HG03460 (cell line): ENCODE data around the gene GRPEL2.
A peak's percentile ranks its signal among the peaks of the same experiment; 100 is the strongest.

Experiments
- ATAC-seq: cut with Tn5 transposase; IDR thresholded peaks from one replicate; pipeline ENCODE4 v1.9.1; 2021; ENCODE audit not compliant: unreplicated experiment

Gene GRPEL2

GRCh38 chr5:149345147-149345891, at the start of gene GRPEL2:
TSS of gene GRPEL2 (plus strand) at chr5:149345499. CDS start at chr5:149345540, 41 bp downstream.
- ATAC-seq, result peak; percentile 96

- ATAC-seq, result no peak
Observed at GRCh38 chr5:149297340-149298025, 47.8 kb upstream of the GRPEL2 start.

- no peak for ATAC-seq
Observed at GRCh38 chr5:149298163-149298562, 47.1 kb upstream of the GRPEL2 start.

- no peak for ATAC-seq
Observed at GRCh38 chr5:149298842-149299404, 46.4 kb upstream of the GRPEL2 start.

GRCh38 chr5:149299451-149300054, 45.7 kb upstream of the GRPEL2 start:
- no peak for ATAC-seq

GRCh38 chr5:149300441-149300840, 44.9 kb upstream of the GRPEL2 start:
- no peak for ATAC-seq

GRCh38 chr5:149301049-149301743, 44.1 kb upstream of the GRPEL2 start:
- no peak for ATAC-seq

- ATAC-seq, result no peak
Observed at GRCh38 chr5:149301744-149302380, 43.4 kb upstream of the GRPEL2 start.

- no peak for ATAC-seq
Observed at GRCh38 chr5:149302641-149303040, 42.7 kb upstream of the GRPEL2 start.

- ATAC-seq, result no peak
Observed at GRCh38 chr5:149303210-149303609, 42.1 kb upstream of the GRPEL2 start.

- no peak for ATAC-seq
Observed at GRCh38 chr5:149304195-149305078, 40.9 kb upstream of the GRPEL2 start.

GRCh38 chr5:149309354-149309753, 35.9 kb upstream of the GRPEL2 start:
- ATAC-seq, result no peak

- no peak for ATAC-seq
Observed at GRCh38 chr5:149310488-149310887, 34.8 kb upstream of the GRPEL2 start.

- no peak for ATAC-seq
Observed at GRCh38 chr5:149310947-149311658, 34.2 kb upstream of the GRPEL2 start.

GRCh38 chr5:149313151-149313841, 32.0 kb upstream of the GRPEL2 start:
- no peak for ATAC-seq

- ATAC-seq, result no peak
Observed at GRCh38 chr5:149314571-149315111, 30.7 kb upstream of the GRPEL2 start.

- no peak for ATAC-seq
Observed at GRCh38 chr5:149315753-149316152, 29.5 kb upstream of the GRPEL2 start.
